ENCODE data around the gene ADGRG3. TPM values are rescaled to one million over a fixed set of nuclear protein-coding genes. Genes with fewer than 3 reads are reported as not detected.

ADGRG3 gene
- total and polyA plus RNA-seq, 2 of the 13 experiments (the other 11 are each of a cell fraction or from before 2014, with no cell fraction given): 2.7 to 11.8 TPM

DNA sequence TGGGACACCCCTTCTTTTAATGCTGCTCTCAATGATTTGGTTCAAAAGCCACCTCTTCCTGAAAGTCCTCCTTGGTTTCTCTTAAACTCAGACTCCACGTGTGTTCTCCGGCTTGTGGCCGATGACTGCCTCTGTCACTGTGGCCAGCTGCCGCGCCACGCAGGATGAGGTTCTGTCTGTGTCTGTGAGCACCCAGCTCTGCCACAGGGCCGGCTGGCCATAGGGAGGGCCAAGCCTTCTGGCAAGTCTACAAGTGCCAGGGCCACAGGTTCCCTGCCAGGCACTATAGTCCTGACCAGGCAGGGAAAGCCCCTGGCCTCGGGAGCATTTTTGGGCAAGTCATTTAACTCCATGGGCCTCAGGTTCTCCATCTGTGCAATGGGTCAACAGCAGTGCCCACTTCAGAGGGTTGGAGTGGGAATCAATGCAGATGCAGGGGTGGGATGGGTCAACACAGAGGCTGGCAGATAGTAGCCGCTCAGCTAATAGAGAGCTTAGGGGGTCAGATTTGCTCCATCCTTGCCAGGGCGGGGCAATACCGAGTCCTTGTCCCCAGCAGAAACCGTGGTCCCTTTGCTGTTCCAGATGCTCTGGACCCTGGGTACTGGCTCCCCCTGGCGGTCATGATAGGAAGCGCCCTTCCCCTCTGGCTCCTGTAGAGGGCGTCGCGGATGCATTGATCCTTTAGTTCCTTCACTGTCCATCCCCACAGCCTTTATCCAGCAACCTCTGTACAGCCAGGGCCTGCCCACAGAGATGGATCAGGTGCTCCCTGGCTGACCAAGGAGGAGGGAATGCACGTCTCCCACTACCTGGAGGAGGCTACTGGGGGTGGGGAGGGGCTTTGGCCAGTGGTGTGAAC, 19.3 kb upstream of the ADGRG3 start (continued):
- TF ChIP-seq, protein P1, sequence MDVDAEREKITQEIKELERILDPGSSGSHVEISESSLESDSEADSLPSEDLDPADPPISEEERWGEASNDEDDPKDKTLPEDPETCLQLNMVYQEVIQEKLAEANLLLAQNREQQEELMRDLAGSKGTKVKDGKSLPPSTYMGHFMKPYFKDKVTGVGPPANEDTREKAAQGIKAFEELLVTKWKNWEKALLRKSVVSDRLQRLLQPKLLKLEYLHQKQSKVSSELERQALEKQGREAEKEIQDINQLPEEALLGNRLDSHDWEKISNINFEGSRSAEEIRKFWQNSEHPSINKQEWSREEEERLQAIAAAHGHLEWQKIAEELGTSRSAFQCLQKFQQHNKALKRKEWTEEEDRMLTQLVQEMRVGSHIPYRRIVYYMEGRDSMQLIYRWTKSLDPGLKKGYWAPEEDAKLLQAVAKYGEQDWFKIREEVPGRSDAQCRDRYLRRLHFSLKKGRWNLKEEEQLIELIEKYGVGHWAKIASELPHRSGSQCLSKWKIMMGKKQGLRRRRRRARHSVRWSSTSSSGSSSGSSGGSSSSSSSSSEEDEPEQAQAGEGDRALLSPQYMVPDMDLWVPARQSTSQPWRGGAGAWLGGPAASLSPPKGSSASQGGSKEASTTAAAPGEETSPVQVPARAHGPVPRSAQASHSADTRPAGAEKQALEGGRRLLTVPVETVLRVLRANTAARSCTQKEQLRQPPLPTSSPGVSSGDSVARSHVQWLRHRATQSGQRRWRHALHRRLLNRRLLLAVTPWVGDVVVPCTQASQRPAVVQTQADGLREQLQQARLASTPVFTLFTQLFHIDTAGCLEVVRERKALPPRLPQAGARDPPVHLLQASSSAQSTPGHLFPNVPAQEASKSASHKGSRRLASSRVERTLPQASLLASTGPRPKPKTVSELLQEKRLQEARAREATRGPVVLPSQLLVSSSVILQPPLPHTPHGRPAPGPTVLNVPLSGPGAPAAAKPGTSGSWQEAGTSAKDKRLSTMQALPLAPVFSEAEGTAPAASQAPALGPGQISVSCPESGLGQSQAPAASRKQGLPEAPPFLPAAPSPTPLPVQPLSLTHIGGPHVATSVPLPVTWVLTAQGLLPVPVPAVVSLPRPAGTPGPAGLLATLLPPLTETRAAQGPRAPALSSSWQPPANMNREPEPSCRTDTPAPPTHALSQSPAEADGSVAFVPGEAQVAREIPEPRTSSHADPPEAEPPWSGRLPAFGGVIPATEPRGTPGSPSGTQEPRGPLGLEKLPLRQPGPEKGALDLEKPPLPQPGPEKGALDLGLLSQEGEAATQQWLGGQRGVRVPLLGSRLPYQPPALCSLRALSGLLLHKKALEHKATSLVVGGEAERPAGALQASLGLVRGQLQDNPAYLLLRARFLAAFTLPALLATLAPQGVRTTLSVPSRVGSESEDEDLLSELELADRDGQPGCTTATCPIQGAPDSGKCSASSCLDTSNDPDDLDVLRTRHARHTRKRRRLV (CRISPR knock-in tag; IDR thresholded peaks at IDR 0.05): no peak
- TF ChIP-seq MAFG (CRISPR knock-in tag; IDR thresholded peaks at IDR 0.05): no peak
- TF ChIP-seq, protein P2, sequence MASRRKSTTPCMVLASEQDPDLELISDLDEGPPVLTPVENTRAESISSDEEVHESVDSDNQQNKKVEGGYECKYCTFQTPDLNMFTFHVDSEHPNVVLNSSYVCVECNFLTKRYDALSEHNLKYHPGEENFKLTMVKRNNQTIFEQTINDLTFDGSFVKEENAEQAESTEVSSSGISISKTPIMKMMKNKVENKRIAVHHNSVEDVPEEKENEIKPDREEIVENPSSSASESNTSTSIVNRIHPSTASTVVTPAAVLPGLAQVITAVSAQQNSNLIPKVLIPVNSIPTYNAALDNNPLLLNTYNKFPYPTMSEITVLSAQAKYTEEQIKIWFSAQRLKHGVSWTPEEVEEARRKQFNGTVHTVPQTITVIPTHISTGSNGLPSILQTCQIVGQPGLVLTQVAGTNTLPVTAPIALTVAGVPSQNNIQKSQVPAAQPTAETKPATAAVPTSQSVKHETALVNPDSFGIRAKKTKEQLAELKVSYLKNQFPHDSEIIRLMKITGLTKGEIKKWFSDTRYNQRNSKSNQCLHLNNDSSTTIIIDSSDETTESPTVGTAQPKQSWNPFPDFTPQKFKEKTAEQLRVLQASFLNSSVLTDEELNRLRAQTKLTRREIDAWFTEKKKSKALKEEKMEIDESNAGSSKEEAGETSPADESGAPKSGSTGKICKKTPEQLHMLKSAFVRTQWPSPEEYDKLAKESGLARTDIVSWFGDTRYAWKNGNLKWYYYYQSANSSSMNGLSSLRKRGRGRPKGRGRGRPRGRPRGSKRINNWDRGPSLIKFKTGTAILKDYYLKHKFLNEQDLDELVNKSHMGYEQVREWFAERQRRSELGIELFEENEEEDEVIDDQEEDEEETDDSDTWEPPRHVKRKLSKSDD (CRISPR knock-in tag; IDR thresholded peaks at IDR 0.05; ENCODE audit: low read depth): no peak
- no peak for TF ChIP-seq ZNF83 (CRISPR knock-in tag; IDR thresholded peaks at IDR 0.05; ENCODE audit: borderline replicate concordance)
- TF ChIP-seq ARHGAP35 (CRISPR knock-in tag; IDR thresholded peaks at IDR 0.05; ENCODE audit: borderline replicate concordance): peak; percentile 71; the same call in 1 of the 2 replicates
- TF ChIP-seq CBX1 (IDR thresholded peaks at IDR 0.05; ENCODE audit: low read depth): no peak
- TF ChIP-seq ZNF678 (CRISPR knock-in tag; IDR thresholded peaks at IDR 0.05): no peak
- TF ChIP-seq NFE2L1 (CRISPR knock-in tag; IDR thresholded peaks at IDR 0.05; ENCODE audit: borderline replicate concordance): no peak
- TF ChIP-seq JUNB (CRISPR knock-in tag; IDR thresholded peaks at IDR 0.05; ENCODE audit: borderline replicate concordance): no peak
- peak; percentile 85 for TF ChIP-seq TEAD3 (CRISPR knock-in tag; optimal IDR thresholded peaks at IDR 0.05; ENCODE audit: borderline replicate concordance)
- TF ChIP-seq PRPF4 (IDR thresholded peaks at IDR 0.05; ENCODE audit: low read depth, low read length, poor library complexity, severe bottlenecking): no peak
- TF ChIP-seq ZSCAN30 (CRISPR knock-in tag; IDR thresholded peaks at IDR 0.05): no peak
- TF ChIP-seq ZNF891 (CRISPR knock-in tag; IDR thresholded peaks at IDR 0.05): peak; percentile 80; the same call in 1 of the 2 replicates
- TF ChIP-seq, protein P3, sequence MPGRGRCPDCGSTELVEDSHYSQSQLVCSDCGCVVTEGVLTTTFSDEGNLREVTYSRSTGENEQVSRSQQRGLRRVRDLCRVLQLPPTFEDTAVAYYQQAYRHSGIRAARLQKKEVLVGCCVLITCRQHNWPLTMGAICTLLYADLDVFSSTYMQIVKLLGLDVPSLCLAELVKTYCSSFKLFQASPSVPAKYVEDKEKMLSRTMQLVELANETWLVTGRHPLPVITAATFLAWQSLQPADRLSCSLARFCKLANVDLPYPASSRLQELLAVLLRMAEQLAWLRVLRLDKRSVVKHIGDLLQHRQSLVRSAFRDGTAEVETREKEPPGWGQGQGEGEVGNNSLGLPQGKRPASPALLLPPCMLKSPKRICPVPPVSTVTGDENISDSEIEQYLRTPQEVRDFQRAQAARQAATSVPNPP (CRISPR knock-in tag; IDR thresholded peaks at IDR 0.05): no peak
- TF ChIP-seq, protein P4, sequence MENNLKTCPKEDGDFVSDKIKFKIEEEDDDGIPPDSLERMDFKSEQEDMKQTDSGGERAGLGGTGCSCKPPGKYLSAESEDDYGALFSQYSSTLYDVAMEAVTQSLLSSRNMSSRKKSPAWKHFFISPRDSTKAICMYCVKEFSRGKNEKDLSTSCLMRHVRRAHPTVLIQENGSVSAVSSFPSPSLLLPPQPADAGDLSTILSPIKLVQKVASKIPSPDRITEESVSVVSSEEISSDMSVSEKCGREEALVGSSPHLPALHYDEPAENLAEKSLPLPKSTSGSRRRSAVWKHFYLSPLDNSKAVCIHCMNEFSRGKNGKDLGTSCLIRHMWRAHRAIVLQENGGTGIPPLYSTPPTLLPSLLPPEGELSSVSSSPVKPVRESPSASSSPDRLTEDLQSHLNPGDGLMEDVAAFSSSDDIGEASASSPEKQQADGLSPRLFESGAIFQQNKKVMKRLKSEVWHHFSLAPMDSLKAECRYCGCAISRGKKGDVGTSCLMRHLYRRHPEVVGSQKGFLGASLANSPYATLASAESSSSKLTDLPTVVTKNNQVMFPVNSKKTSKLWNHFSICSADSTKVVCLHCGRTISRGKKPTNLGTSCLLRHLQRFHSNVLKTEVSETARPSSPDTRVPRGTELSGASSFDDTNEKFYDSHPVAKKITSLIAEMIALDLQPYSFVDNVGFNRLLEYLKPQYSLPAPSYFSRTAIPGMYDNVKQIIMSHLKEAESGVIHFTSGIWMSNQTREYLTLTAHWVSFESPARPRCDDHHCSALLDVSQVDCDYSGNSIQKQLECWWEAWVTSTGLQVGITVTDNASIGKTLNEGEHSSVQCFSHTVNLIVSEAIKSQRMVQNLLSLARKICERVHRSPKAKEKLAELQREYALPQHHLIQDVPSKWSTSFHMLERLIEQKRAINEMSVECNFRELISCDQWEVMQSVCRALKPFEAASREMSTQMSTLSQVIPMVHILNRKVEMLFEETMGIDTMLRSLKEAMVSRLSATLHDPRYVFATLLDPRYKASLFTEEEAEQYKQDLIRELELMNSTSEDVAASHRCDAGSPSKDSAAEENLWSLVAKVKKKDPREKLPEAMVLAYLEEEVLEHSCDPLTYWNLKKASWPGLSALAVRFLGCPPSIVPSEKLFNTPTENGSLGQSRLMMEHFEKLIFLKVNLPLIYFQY (CRISPR knock-in tag; IDR thresholded peaks at IDR 0.05; ENCODE audit: borderline replicate concordance): peak; percentile 66; the same call in 1 of the 2 replicates

Data from HepG2 (cell line).